ENCODE data around the gene COTL1.
A peak's percentile ranks its signal among the peaks of the same experiment; 100 is the strongest.

COTL1 gene

GRCh38 chr16:84617791-84618580 is at the start of gene COTL1:
TSS of gene COTL1 (minus strand) at chr16:84618078. CDS start at chr16:84617914, 164 bp downstream.
- TF ChIP-seq JUND (IDR thresholded peaks at IDR 0.05; ENCODE audit: low read depth), result no peak
- in situ Hi-C loops (cut with HindIII; ENCODE audit: low pct_unique_long_range_greater_than_20kb, low sequenced_read_pairs), result no loop called here

GRCh38 chr16:84665843-84666242 is 48.0 kb upstream of the COTL1 start:
- in situ Hi-C loops (cut with HindIII; ENCODE audit: low pct_unique_long_range_greater_than_20kb, low sequenced_read_pairs), result no loop called here
- no peak for TF ChIP-seq JUND (IDR thresholded peaks at IDR 0.05; ENCODE audit: low read depth)
- DNase-seq (ENCODE audit: low read depth in 1 of 2, low spot score in 1 of 2), result no peak

More at GRCh38 chr16:84617791-84618580, at the start of gene COTL1:
- peak; percentile 96 to 97 for DNase-seq (ENCODE audit: low read depth in 1 of 2, low spot score in 1 of 2)

- DNase-seq (ENCODE audit: low read depth in 1 of 2, low spot score in 1 of 2), result no peak
- in situ Hi-C loops (cut with HindIII; ENCODE audit: low pct_unique_long_range_greater_than_20kb, low sequenced_read_pairs), result no loop called here
- TF ChIP-seq JUND (IDR thresholded peaks at IDR 0.05; ENCODE audit: low read depth), result no peak
These were observed 47.5 kb upstream of the COTL1 start for GRCh38 chr16:84665359-84665758.

DNA sequence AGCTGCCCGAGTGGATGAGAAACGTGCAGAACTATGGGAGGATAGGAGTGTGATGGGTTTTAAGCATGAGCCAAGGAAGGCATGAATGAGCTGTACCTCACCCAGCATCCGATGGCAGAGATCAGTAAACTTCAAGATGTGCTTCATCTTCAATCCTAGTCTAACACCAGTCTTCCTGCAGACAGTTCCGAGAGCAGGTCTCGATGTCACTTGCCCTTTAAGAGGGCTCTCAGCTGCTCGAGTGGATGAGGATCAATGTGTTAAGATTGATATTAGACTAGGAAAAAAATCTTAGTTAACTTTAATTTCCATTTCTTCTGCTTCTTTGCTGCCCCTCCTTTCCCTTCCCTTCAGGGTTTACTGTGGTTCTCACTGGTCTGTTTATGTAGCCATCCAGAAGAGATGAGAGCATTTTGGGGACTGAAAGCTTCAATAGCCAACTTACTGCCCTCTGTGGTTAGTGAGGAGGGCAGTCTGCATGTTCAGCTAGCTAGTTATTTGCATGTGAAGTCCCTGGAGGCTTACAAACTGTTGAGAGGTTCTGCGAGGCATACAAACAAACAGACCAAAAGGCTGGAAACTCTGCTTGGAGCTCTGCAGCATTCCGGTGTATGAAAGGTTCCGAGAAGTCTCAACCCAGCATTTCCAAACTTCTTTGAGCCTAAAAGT is 45.7 kb upstream of the COTL1 start:
- in situ Hi-C loops (cut with HindIII; ENCODE audit: low pct_unique_long_range_greater_than_20kb, low sequenced_read_pairs), result no loop called here

DNA sequence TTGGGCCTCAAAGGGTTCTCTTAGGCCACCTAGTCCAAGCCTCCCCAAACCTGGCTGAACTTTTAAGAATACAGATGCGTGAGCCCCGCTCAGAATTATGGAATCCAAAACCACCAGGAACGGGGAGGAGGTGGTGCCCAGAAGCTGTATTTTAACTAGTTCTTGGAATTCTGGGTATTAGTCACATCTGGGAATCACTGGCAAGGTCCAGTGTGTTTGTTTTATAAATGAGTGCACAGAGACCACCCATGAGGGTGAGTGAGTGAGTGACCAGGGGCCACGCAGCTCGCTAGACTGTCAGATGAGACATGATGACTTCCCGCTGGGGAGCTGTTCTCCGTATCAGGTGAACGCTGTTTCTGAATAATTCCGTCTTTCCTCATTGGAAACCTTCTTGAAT is 44.6 kb upstream of the COTL1 start:
- DNase-seq (ENCODE audit: low read depth in 1 of 2, low spot score in 1 of 2), result no peak
- in situ Hi-C loops (cut with HindIII; ENCODE audit: low pct_unique_long_range_greater_than_20kb, low sequenced_read_pairs), result no loop called here
- no peak for TF ChIP-seq JUND (IDR thresholded peaks at IDR 0.05; ENCODE audit: low read depth)

More for the DNA sequence above, 45.7 kb upstream of the COTL1 start:
- no peak for DNase-seq (ENCODE audit: low read depth in 1 of 2, low spot score in 1 of 2)
- TF ChIP-seq JUND (IDR thresholded peaks at IDR 0.05; ENCODE audit: low read depth), result no peak

DNA sequence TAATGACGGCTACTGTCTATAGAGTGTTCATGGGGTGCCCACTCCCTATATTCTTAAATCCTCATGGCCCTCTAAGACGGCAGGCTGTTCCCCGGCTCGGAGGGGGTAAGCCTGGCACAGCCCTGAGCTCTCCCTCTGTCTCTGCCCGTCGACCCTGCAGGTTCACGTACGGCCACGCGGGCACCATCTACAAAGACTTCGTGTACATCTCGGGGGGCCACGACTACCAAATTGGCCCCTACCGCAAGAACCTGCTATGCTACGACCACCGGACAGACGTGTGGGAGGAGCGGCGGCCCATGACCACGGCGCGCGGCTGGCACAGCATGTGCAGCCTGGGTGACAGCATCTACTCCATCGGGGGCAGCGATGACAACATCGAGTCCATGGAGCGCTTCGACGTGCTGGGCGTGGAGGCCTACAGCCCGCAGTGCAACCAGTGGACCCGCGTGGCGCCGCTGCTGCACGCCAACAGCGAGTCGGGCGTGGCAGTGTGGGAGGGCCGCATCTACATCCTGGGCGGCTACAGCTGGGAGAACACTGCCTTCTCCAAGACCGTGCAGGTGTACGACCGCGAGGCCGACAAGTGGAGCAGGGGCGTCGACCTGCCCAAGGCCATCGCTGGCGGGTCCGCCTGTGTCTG is 43.7 kb upstream of the COTL1 start:
- TF ChIP-seq JUND (IDR thresholded peaks at IDR 0.05; ENCODE audit: low read depth), result no peak
- in situ Hi-C loops (cut with HindIII; ENCODE audit: low pct_unique_long_range_greater_than_20kb, low sequenced_read_pairs), result no loop called here
- no peak for DNase-seq (ENCODE audit: low read depth in 1 of 2, low spot score in 1 of 2)

DNA sequence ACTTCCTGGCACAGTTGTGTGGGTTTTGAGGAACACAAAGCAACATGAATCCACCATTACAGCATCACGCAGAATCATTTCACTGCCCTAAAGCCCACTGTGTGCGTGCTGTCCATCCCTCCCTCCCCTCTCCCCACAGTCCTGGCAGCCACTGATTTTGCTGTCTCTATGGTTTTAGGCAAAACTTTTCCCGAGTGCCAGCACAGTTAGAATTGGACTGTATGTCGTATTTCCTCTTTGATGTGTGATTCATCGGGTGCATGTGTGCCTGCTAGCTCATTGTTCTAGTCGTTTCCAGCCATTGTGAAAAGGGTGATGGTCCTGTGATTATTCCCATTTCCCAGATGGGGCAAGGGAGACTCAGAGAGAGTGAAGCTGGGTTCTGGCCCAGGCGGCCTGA is 43.1 kb upstream of the COTL1 start:
- TF ChIP-seq JUND (IDR thresholded peaks at IDR 0.05; ENCODE audit: low read depth), result no peak
- in situ Hi-C loops (cut with HindIII; ENCODE audit: low pct_unique_long_range_greater_than_20kb, low sequenced_read_pairs), result no loop called here
- DNase-seq (ENCODE audit: low read depth in 1 of 2, low spot score in 1 of 2), result no peak

DNA sequence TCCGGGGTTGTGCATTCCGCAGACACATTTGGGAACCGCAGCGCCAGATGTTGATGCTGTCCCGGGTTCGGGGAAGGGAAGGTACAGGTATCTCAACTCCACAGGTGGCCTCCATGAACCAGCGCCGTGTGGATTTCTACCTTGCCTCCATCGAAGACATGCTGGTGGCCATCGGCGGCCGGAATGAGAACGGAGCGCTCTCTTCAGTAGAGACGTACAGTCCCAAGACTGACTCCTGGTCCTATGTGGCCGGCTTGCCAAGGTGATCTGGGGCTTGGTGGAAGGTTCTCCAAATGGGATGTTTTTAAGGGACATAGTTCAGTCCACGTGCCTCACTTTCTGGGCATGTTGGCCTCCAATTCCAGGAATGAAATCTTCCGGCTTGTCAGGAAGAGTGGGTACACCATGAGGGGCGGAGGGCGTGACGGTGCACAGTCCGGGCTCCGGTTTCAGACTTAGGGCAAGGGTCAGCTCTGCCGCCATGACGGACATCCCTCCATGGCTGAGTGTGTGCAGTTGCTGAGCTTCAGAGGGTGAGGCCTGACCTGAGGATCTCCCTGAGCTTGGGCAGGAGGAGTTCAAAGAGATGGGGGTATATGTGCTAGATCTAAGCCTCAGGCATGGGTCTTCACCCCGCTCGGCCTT is 41.9 kb upstream of the COTL1 start:
- TF ChIP-seq JUND (IDR thresholded peaks at IDR 0.05; ENCODE audit: low read depth), result no peak
- DNase-seq (ENCODE audit: low read depth in 1 of 2, low spot score in 1 of 2), result no peak
- in situ Hi-C loops (cut with HindIII; ENCODE audit: low pct_unique_long_range_greater_than_20kb, low sequenced_read_pairs), result no loop called here

DNA sequence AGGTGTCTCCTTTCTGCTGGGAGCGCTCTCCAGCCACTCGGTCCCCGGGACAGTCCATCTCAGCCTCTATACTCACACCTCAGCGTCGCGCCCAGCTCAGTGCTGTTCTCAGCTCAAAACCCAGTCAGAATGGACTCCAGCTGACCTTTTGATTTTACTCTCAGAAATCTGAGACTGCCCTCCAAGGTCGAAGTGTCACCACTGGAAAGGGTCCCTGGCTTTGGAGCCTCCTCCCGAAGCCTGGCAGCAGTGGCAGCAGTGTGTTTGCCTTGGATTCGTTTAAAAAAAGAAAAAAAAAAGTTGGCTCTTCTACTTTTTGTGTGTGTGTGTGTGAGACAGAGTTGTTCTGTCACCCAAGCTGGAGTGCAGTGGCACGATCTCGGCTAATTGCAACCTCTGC is 40.8 kb upstream of the COTL1 start:
- in situ Hi-C loops (cut with HindIII; ENCODE audit: low pct_unique_long_range_greater_than_20kb, low sequenced_read_pairs), result no loop called here
- TF ChIP-seq JUND (IDR thresholded peaks at IDR 0.05; ENCODE audit: low read depth), result no peak
- DNase-seq (ENCODE audit: low read depth in 1 of 2, low spot score in 1 of 2), result no peak

GRCh38 chr16:84657229-84657837 is 39.5 kb upstream of the COTL1 start:
- TF ChIP-seq JUND (IDR thresholded peaks at IDR 0.05; ENCODE audit: low read depth), result no peak
- no peak for DNase-seq (ENCODE audit: low read depth in 1 of 2, low spot score in 1 of 2)
- in situ Hi-C loops (cut with HindIII; ENCODE audit: low pct_unique_long_range_greater_than_20kb, low sequenced_read_pairs), result no loop called here

- in situ Hi-C loops (cut with HindIII; ENCODE audit: low pct_unique_long_range_greater_than_20kb, low sequenced_read_pairs), result no loop called here
- no peak for DNase-seq (ENCODE audit: low read depth in 1 of 2, low spot score in 1 of 2)
- no peak for TF ChIP-seq JUND (IDR thresholded peaks at IDR 0.05; ENCODE audit: low read depth)
These were observed 38.8 kb upstream of the COTL1 start for GRCh38 chr16:84656649-84657048.

- no peak for DNase-seq (ENCODE audit: low read depth in 1 of 2, low spot score in 1 of 2)
- TF ChIP-seq JUND (IDR thresholded peaks at IDR 0.05; ENCODE audit: low read depth), result no peak
- in situ Hi-C loops (cut with HindIII; ENCODE audit: low pct_unique_long_range_greater_than_20kb, low sequenced_read_pairs), result no loop called here
These were observed 37.1 kb upstream of the COTL1 start for GRCh38 chr16:84654998-84655397.
